NCI-H1930 (cell line): ENCODE results near the gene CX3CR1.
"Not testable (repeated sequence)": the region's sequence is repeated elsewhere in the genome, so short reads cannot be mapped to it uniquely, and the experiment has no call there.

Experiments used
- DNase-seq, 2 experiments: peaks; one replicate each; lab custom pipeline; 2025; lab: John Stamatoyannopoulos, UW

Gene CX3CR1

DNA sequence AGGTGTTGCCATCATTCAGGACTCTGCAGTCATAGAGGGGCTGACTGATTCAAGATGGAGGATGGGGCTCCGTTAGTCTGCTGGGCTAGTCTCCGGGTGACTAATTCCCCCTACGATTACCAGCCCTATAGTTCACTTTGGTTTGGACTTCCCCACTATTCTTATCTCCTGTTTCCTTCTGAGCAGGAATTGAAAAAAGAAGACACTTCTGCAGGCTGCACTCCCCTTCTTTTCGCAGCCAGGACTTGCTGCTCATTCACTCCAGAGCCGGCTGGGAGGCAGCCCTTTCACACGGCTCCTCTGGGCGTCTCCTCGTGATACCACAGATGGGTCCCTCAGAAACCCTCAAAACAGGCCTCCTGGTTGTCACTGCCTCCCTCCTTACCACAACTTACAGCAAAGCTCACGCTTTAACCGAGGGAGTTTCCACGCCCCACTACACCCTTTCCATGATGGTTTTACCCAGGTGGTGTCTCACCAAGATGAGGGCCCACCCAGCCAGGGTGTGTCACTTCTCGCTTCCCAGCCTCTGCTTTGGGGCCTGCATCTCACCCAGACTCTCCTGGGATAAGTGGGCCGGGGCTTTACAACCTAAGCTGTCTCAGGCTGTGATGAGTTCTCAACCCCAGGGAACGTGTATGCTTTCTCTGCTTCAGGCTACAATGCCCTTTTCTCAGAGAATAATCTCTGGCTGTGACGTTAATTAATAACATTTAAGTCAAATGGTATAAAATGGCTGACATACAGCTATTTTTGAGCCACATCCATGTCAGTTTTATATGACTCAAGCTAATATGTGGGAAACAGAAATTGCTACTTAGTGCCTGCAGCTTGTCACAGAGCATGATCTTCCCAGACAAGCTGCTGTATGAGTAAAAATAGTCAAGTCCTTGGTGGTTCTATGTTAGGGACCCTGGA is 11.9 kb downstream of the CX3CR1 start:
- no peak for DNase-seq

DNA sequence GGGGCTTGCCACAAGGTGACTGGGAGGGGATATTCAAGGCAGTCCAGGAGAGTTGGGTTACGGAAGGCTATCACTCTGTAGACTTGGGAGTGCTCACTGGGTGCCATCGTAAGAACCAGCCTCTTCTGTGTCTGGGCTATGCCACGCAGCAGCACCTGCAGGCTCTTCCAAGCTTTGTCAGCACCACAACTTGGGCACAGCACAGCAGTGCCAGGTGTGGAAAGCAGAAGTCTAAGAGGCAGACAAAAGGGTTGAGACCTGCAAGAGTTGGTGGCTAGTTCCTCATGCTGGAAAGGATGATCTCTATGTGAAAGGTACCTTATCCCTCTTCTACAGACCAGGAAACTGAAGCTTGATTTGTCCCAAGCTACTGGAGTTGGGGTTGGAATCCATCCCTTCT is 15.8 kb downstream of the CX3CR1 start:
- no peak for DNase-seq

DNA sequence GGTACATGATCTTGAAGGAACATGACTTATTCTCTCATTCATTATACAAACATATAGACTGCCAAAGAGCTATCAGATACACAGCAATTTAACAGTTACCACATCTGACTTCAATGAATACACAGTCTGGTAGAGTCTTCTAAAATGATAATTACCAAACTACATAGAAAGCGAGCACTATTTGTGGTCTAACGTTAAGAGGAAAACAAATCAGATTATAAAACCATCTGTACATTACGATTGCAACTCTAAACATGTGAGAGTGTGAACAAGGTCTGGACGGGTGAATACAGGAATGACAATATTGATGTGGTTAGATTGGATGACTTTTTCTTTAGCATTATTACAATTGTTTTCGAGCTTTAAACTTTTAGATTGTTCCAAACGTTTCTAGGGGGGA is 16.3 kb downstream of the CX3CR1 start:
- no peak for DNase-seq

DNA sequence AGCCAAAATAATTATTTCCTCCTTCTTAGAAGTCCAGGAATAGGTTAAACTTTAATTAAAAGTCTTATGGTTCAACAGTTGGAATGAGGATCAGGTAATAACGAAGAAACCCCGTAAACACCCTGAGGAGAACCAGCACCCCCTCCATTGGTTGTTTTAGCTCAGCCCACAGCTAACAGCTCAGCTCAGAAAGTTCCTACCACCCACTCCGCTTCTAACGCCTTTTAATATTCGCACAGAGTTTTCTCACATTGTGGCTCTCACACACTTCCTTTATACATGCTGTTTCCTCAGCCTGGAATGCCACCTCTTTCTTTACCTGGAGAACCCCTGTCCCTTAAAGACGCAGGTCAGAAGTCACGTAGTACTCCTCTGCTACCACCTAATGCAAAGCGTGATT is 17.0 kb downstream of the CX3CR1 start:
- DNase-seq = no peak

DNA sequence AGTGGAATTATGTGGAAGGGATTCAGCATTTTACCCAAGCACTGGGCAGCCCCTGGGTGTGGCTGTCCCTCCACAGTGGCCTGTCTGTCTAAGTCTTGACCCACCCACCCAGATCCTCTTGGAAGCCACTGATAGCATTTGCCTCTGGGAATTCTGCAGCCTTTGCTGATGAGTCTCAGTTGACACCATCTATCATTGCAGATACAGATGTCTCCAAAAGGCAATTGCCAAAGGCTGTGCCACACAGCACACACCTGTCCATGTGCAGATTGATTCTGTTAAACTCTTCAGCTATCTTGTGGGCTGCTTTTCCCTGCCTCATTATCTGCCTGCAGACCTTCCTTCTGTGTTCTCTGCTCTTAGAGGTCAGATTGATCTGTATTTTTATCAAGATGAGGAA is 18.1 kb downstream of the CX3CR1 start:
- no peak for DNase-seq

DNA sequence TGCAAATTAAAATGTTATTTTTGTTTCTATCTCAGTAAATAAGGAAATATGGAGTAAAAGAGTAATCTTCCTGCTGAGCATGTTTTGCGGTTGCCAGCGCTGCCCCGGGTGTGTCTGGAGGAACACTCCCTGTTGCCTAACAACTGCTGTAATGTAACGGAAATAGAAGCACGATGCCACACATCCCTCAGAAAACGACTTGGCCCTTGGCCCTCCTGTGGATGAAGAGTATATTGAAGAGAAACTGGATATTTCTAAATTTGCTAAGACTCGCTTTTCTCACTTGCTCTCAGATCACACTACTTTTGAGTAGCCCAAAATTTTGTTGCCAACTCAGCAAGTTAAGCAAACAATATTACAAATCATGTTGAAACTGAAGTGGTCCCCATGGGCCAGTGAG is 18.9 kb downstream of the CX3CR1 start:
- no peak for DNase-seq

DNA sequence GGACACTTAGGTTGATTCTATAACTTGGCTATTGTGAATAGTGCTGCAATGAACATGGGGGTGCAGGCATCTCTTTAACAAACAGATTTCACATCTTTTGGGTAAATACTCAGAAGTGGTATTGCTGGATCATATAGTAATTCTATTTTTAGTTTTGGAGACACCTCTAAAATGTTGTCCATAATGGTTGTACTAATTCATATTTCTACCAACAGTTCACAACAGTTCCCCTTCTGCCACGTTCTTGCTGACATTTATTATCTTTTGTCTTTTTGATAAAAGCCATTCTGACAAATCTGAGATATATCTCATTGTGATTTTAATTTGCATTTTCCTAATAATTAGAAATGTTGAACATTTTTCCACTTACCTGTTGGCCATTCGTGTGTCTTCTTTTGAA is 19.5 kb downstream of the CX3CR1 start:
- no peak for DNase-seq

DNA sequence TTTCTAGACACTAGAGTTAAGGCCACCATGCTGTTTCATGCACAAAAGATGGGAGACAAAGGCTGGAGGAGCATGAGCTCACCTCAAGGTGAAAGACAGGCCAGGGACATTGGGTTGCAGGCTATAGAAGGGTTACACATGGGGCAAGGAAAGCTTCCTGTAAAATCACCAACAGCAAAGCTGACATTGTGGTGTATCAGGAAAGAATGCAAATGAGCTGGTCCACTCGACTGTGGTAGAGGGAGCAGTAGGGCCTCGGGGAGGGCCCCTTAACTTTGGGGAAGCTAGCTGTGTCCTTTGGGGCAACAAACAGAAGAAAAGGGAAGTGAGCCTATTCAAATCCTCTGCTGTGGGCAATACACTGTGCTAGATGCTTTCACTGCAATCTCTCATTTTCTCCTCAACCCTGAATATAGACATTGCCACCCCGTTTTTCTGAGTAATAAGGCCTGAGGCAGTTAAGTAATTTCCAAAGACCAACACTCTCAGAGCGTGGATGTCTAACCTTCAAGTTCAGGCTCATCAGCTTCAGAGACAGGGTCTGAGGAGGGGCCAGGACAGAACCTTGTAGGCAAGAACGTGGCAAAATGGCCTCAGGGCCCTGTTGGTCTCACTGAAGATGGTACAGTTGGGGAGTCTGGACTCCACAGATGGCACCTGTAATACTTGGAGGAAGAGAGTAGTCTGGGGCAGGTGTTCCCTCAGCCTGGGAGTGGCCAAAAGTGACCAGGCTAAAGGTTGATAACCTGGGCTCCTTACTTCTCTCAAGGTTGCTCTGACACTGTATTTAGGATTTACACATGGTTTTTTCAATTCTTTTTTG is 24.1 kb downstream of the CX3CR1 start:
- DNase-seq = no peak

DNA sequence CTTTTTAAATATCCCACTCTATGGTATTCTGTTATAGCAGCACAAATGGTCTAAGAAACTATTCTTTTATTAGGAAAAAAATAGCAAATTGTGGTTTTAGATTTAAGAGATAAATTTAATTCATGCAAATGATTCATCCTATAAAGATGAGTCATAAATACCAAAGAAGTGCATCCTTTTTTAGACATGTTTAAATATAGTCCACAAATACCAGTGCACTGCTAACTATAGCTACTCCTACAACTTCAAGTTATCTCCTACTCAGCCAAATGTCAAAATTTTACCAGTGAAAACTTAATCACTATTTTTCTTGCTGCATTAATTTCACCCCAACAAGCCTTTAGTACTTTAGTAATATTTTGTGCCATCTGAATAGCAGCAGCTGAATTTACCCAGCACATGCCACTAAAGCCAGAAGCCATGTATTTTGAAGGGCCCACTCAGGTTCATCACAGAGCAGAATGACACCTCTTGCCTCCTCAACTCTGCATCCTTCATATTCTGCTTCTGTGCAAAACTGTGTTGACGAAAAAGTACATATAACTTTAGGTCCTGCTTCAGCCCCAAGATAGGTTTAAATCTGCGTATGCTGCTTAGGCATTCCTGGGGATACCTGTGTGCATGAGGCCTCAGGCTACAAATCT is 24.9 kb downstream of the CX3CR1 start:
- DNase-seq = no peak

DNA sequence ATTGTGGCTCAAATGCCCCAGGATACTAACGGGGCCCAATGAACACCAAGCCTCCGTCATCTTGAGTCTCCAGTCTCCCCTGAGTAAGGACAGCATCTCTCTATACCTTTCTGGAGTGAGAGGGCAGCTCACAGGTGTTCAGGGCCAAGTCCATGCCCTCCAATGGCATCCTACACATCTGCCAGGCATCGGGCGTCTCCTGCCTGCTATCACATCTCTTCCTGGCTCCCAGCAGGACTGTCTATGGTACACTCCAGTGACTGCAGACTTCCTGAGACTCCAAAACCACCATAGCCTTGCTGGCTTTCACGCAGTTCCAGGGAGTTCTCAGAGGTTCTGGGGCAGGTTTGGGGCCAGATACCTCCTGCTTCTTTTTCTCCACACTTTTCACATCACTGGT is 28.3 kb downstream of the CX3CR1 start:
- DNase-seq = no peak

DNA sequence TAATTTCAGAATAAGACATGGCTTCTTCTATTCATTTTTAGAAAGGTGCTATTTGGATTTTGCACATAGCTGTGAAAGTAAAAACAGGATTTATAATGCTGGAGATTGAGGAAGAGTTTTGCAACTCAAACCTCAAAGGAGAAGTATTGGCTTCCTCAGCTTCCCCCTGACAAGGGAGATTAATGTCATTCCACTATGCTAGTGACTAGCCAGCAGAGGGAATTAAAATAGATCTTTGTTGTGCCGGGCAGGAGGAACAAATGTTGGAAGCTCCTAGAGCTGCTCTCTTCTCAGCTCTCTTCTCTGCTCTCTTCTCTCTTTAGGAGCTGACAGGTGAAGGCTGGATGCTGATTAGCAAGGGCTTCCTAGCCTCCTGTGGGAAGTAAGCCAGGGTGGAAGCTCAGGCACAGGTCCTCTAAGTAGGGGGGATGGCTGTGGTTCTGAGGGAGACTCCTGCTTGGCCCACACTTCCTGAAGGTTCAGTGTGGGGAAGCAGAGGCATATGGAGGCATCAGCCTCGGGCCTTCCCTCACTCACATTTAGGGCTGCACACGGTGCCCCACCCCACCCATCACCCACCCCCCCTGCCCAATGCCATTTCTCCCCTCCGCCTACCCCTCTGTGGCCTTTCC is 29.6 kb downstream of the CX3CR1 start:
- DNase-seq = no peak

DNA sequence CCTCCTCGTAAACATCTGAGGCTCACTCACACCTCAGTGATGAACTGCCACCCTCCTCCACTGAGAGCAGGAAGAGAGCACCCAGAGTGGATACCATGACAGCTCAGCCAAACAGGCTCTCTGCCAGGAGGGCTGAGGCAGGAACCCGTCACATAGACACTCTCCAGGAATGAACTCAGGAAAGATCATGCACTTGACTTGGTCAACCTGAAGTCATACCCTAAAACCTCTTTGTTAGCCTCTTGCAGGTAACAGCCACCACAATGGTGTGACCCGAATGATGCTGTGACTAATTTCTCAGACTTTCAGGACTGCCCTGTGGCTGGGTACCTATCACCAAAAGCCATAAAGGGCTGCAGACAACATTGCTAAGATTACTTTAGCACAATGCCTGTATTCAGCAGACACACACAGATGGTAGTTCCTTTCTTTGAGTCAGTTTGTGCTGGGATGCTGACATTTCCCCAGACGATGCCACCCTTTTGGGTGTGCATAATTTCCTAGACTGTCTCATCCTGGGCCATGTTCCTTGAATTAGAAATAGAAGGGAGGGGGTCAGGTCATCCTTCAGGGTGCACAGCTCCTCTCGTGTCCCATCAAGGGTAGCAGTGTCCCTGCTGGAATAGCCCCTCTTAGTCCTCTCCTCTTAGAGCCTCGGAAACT is 30.3 kb downstream of the CX3CR1 start:
- no peak for DNase-seq

DNA sequence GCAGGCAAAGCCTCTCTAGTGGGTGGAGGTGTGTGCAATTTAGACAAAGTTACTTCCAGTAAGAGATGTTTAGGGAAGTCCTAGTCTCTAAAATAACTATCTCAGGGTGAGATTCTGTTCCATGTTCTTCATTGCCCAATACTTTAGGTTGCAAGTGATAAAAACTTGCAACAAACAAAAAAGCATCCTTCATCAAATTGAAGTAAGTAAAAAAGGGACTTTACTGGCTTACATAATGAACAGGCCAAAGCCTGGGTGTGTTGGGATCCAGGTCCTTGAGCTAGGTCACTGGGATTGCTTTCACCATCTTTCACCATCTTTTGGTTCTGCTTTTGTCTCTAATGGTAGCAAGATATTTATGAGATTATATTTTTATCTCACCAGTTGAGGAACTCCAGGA is 38.3 kb downstream of the CX3CR1 start:
- no peak for DNase-seq

DNA sequence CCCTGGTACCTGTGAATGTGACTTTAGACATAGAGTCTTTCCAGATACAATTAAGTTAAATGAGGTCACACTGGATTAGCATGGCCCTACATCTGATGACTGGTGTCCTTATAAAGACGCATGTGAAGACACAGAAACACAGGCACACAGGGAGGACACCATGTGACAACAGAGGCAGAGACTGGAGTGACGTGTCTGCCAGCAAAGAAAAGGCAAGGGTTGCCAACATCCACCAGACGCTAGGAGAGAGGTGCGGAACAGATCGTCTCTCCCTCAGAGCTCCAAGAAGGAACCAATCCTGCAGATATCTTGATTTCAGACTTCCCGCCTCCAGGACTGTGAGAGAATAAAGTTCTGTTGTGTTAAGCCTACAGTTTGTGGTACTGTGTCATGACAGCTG is 42.8 kb downstream of the CX3CR1 start:
- no peak for DNase-seq

DNA sequence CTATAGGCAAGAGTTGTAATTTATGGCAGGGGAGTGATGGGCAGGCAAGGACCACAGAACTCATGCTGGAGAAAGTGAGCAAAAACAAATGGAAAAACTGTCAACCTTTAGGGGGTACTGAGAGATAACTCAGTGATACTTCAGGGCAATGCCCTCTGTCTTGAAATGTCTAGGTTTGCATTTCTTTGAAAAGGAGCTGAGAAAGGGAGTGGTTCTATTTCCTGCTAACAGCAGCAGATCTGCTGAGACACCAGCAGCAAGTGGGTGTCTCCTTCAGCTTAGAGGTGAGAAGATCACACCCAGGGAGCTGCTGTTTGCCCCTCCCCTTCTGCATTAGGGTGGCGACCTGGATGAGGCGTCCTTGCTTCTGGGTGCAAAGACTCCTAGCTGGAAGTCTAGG is 45.2 kb downstream of the CX3CR1 start:
- DNase-seq = no peak

DNA sequence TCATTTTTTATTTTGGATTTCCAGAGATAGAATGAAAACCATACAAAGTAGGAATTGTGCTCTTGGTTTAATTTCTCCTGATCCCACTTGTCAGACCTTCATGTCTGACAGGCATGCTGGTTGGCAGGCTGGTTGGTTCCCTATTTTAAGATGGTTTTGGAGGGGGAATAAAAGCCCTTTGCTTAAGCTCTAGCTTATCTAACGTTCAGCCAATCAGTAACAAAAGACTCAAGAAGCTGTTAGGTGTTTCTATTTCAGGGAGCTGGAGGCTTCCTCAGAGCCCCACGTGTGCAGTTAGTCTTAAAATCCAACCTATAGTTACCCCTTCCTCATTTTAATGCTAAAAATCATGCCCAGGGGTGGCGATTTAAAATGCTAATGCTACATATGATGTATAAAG is 47.0 kb downstream of the CX3CR1 start:
- no peak for DNase-seq

DNA sequence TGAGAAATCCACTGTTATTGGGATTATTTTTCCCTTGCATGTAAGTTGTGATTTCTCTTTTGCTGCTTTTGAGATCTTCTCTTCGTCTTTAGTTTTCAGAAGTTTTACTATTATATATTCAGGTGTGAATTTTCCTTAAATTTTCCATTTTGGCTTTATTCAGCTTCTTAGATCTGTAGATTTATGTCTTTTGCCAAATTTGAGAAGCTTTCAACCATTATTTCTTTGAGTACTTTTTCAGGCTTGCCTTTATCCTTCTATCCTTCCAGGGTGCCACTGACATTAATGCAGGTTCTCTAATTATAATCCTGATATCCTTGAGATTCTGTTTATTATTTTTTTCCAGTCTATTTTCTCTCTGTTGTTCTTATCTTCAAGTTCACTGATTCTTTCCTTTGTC is 49.4 kb downstream of the CX3CR1 start:
- DNase-seq = no peak

DNA sequence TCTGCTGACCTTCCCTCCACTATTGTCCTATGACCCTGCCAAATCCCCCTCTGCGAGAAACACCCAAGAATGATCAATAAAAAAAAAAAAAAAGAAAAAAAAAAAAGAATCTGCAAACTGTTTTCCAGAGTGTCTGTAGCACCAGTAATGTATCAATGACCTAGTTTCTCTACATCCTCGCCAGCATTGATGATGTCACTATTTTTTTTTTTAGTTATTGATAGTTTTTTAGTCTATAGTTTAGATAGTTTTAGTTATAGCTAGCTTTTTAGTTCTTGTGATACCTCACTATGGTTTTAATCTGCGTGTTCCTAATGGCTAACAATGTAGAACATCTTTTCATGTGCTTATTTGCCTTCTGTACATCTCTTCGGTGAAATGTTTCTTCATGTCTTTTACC is 51.3 kb downstream of the CX3CR1 start:
- no peak for DNase-seq

DNA sequence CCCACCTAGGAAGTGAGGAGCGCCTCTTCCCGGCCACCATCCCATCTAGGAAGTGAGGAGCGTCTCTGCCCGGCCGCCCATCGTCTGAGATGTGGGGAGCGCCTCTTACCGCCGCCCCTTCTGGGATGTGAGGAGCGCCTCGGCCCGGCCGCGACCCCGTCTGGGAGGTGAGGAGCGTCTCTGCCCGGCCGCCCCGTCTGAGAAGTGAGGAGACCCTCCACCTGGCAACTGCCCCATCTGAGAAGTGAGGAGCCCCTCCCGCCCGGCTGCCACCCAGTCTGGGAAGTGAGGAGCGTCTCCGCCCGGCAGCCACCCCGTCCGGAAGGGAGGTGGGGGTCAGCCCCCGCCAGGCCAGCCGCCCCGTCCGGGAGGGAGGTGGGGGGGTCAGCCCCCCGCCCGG is 52.2 kb downstream of the CX3CR1 start:
- DNase-seq = not testable (repeated sequence)

DNA sequence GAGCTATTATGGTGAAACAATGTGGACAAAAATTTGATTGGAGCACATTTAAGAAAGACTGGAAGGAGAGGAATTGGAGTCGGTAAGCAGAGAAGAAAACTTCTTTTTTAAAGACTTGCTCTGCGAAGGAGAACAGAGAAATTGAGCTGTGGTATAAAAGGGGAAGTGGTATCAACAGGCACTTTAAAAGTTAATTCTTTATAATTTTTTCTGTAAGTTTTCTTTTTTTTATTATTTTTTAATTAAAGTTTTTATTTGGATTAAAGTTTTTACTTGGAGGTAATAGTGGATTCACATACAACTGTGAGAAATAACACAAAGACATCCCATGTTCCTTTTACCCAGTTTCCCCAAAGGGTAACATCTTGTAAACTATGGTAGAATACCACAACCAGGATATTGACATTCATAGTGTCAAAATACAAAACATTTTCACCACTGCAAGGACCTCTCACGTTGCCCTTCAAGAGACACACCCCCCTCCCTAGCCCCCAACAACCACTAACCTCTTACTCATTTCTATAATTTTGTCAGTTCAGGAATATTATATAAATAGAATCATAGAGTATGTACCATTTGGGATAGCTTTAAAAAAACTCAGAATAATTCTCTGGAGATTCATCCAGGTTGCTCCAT is 53.6 kb downstream of the CX3CR1 start:
- DNase-seq = no peak

DNA sequence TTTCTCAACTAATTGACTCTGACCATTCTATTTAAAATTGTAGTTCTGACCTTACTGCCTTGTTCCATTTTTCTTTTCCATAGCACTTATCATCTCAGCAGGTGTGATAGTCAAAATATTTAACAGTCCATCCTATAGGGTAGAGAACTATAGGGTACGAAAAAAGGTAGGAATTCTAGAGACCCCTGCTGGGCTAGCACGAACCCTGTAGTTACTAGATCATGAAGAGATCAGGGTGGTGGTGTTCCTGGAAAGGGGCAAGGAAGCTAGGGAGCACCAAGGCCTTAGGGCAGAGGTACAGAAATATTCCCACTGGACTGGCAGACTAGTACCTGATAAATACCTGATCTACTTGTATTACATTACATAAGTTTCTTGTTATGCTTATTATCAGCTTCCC is 55.5 kb downstream of the CX3CR1 start:
- no peak for DNase-seq
